T-helper 22 cell (primary cell): ENCODE measurements around the gene UACA.
A peak's percentile ranks its signal among the peaks of the same experiment; 100 is the strongest.
"Not testable (repeated sequence)": the region's sequence is repeated elsewhere in the genome, so short reads cannot be mapped to it uniquely, and the experiment has no call there.

Source experiments
- DNase-seq: peaks from one replicate; pipeline ENCODE4 v3.0.0-alpha.2; 2020; ENCODE audit warnings: low read depth

Gene UACA, protein sequence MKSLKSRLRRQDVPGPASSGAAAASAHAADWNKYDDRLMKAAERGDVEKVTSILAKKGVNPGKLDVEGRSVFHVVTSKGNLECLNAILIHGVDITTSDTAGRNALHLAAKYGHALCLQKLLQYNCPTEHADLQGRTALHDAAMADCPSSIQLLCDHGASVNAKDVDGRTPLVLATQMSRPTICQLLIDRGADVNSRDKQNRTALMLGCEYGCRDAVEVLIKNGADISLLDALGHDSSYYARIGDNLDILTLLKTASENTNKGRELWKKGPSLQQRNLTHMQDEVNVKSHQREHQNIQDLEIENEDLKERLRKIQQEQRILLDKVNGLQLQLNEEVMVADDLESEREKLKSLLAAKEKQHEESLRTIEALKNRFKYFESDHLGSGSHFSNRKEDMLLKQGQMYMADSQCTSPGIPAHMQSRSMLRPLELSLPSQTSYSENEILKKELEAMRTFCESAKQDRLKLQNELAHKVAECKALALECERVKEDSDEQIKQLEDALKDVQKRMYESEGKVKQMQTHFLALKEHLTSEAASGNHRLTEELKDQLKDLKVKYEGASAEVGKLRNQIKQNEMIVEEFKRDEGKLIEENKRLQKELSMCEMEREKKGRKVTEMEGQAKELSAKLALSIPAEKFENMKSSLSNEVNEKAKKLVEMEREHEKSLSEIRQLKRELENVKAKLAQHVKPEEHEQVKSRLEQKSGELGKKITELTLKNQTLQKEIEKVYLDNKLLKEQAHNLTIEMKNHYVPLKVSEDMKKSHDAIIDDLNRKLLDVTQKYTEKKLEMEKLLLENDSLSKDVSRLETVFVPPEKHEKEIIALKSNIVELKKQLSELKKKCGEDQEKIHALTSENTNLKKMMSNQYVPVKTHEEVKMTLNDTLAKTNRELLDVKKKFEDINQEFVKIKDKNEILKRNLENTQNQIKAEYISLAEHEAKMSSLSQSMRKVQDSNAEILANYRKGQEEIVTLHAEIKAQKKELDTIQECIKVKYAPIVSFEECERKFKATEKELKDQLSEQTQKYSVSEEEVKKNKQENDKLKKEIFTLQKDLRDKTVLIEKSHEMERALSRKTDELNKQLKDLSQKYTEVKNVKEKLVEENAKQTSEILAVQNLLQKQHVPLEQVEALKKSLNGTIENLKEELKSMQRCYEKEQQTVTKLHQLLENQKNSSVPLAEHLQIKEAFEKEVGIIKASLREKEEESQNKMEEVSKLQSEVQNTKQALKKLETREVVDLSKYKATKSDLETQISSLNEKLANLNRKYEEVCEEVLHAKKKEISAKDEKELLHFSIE (N-terminal part only)

GRCh38 chr15:70763120-70763949 is at the start of gene UACA:
Gene UACA (minus strand): TSS chr15:70763558. CDS start chr15:70763407, 151 bp downstream.
- peak; percentile 11 for DNase-seq

GRCh38 chr15:70812827-70813364 is 49.5 kb upstream of the UACA start:
- no peak for DNase-seq

- DNase-seq = no peak
These were observed 47.7 kb upstream of the UACA start for GRCh38 chr15:70810916-70811578.

DNA sequence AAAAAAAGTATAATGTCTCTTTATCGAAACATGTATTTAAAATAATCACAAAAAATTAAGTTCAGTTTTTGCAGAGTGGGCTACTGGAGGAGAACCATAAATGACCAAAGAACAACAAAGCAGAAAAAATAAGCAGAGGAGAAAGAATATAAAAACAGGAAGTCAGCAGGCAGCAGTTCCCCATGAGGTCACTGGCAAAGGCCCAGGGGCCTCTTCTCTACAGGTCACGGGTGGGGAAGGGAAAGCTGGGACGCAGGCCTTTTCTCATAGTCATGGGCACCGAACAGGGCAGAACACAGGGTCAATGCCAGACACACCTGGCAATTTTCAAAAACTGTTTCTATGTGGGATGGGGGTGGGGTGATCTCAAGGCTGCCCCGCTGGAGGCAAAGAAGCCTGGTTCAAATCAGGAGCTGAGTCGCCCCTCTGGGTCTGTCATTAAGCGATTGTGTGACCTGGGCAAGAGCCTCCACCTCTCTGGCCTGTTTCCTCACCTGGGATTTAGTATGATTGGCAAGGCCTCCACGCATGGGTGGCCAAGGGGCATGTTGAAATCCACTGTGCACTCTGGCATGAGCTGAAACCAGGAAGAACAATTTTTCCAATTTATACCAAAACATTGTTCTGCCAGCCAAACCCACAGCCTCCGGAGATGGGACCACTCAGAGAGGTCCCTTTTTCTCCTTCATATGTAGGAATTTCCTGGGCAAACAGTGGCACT is 43.8 kb upstream of the UACA start:
- DNase-seq = no peak

- not testable (repeated sequence) for DNase-seq
These were observed 41.0 kb upstream of the UACA start for GRCh38 chr15:70804388-70804787.

- no peak for DNase-seq
These were observed 39.3 kb upstream of the UACA start for GRCh38 chr15:70802629-70803028.

GRCh38 chr15:70801109-70801508 is 37.8 kb upstream of the UACA start:
- DNase-seq = no peak

DNA sequence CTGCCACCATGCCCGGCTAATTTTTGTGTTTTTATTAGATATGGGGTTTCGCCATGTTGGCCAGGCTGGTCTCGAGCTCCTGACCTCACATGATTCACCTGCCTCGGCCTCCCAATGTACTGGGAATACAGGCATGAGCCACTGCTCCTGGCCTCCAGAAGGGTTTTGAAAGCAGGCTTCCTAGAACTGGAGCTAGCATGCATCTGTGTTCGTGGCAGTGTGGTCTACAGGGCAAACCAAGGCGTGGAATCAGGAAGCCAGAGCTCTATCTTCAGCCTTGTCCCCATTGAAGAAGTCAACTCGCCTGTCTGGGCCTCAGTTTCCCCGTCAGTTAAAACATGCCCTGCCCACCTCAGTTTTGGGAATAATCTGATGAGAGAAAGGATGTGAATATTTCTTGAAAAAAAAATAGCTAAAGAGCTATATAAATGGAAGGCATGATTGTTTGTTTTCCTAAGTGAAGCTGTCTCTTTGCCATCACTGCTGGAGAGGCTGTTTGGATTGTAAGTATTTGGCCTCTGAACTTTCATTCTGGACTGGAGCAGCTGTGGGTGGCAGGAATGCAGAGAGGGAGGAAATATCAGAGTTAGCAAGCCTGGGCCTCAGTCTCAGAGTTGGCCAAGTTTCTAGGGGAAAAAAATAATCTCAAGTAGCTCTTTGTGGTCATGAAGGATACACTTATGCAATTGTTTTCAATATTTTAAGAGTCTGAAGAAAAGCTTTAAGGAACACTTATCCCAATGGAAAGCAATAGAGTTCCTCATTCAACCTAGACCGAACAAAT is 36.5 kb upstream of the UACA start:
- no peak for DNase-seq

- DNase-seq = no peak
These were observed 34.1 kb upstream of the UACA start for GRCh38 chr15:70797464-70797863.

DNA sequence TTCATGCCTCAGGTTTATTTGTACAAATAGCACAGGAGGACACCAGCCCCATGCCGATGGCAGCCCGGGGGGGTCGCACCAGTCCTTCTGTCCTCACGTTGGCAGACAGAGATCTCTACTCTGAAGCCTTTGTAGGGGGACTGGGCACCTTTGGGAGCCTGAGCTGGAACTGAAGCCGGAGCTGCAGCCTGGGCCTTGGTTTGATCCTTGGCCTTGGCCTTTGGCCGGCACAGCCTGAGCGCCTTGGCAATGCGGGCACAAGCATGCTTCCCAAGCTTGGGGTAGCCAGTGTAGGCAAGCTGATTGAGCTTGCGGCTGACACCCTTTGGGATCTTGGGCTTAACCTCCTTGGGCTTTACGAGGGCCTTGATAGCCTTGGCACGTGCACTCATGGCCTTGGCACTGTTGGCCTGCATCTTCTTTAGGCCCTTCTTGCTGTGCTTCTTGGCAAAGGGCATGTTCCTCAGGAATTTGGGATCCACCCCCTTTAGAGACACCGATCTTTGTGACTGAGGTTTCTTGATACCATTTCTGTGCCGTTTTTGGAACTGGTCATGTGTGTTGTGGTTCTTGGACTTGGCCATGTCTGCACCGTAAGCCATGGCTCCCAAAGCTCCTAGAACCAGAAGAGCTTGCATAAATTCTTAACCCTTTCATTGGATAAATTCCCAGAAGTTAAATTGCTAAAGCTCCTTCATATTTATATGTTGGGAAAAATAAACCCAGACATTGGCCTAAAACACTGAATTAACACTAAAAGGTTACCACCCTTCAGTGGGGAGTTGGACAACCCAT is 33.4 kb upstream of the UACA start:
- no peak for DNase-seq

GRCh38 chr15:70795311-70795665 is 31.9 kb upstream of the UACA start:
- no peak for DNase-seq

DNA sequence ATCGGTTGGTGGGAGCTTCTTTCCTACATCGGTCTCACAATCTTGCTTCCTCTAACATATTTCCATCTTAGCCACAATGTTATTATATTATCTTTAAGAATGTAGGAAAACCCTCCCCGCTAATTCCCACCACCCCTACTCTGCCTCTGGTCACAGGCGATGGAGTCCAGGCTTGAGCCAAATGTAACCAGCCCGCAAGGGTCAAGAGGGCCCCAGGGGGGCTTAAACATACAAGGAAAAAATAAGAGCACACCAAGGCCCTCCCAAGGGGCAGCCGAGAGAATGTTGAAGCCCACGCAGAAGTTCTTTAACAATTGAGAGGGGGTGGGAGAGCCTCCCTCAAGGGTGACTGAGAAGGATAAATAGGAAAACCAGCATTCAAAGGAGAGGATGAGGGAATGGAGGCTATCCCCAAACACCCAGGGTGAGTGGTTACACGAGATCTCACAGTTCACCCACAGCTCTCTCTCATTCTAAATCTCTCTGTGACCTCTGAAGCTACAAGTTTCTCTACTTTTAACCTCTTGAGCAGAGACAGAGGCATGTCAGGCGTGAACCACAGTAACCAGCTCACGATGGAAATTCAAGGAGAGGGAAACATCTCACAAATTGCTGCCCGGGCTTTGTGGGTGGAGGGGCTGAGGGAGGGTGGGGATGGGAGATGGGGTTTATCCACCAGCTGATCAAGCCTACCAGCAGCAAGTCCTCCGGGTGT is 31.4 kb upstream of the UACA start:
- DNase-seq = no peak

GRCh38 chr15:70793694-70794093 is 30.3 kb upstream of the UACA start:
- no peak for DNase-seq

- no peak for DNase-seq
These were observed 28.8 kb upstream of the UACA start for GRCh38 chr15:70792171-70792573.

GRCh38 chr15:70791259-70791658 is 27.9 kb upstream of the UACA start:
- DNase-seq = no peak

- no peak for DNase-seq
These were observed 25.9 kb upstream of the UACA start for GRCh38 chr15:70789213-70789612.
